Skeletal muscle tissue (tissue), 4 donors: Measurements from ENCODE around the gene CCDC91. TPM values are rescaled to one million over a fixed set of nuclear protein-coding genes. Genes with fewer than 3 reads are reported as not detected.
"Not testable (repeated sequence)": the region's sequence is repeated elsewhere in the genome, so short reads cannot be mapped to it uniquely, and the experiment has no call there.

Source experiments
- H3K27ac ChIP-seq: one replicate; pipeline ENCODE4 v1.7.0; 2013; ENCODE audit warnings: mild to moderate bottlenecking, low read depth, low read length, inconsistent platforms
- H3K27me3 ChIP-seq, 3 donors: one replicate each; pipeline ENCODE4 v1.7.0; 2013; ENCODE audit warnings: low read length in 3 of 3; ENCODE audit not compliant: control insufficient read depth in 3 of 3, insufficient read depth in 3 of 3
- H3K36me3 ChIP-seq, 3 donors: one replicate each; pipeline ENCODE4 v1.7.0; 2013; ENCODE audit warnings: low read length in 3 of 3; ENCODE audit not compliant: control insufficient read depth in 3 of 3, insufficient read depth in 3 of 3
- H3K4me1 ChIP-seq, 3 donors: one replicate each; pipeline ENCODE4 v1.7.0; 2013; ENCODE audit warnings: low read length in 3 of 3, mild to moderate bottlenecking in 3 of 3; ENCODE audit not compliant: control insufficient read depth in 3 of 3, insufficient read depth in 3 of 3
- H3K4me3 ChIP-seq, 3 donors: one replicate each; pipeline ENCODE4 v1.7.0; 2013; ENCODE audit warnings: low read length in 3 of 3
- H3K9ac ChIP-seq, 3 donors: one replicate each; pipeline ENCODE4 v1.7.0; 2013; ENCODE audit warnings: low read length in 3 of 3, mild to moderate bottlenecking in 3 of 3, moderate library complexity in 2 of 3, low read depth in 1 of 3
- H3K9me3 ChIP-seq, 3 donors: one replicate each; pipeline ENCODE4 v1.7.0; 2013; ENCODE audit warnings: low read length in 3 of 3; ENCODE audit not compliant: control insufficient read depth in 3 of 3
- total RNA-seq: library from RNA; depleted of rRNA; stranded (reverse); fragments of >200 nt; gene quantifications from one replicate; pipeline ENCODE4 v1.2.3, GENCODE V29; 2014
- donor health status: Osteomylitis.

The CCDC91 gene
- total RNA-seq, 1 donor from 2014 or later, result 32.9 TPM

DNA sequence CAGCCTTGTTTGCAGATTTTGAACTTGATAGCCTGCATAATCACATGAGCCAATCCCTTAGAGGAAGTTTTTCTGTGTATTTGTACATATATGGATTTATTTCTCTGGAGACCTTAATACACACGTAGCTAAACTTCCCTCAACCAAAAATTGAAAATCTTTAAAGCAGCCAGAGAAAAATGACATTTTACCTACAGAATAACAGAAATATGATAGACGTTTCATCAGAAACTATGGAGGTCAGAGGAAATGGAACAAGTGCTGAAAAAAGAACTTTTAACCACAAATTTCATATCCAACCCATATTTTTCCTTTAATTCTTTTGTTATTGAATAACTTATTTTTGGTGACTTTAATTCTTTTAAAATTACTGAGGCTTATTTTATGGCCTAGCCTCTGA, 177.7 kb downstream of the CCDC91 start:
- no peaks in the 10 kb centered on the region for H3K4me1 ChIP-seq
- H3K27me3 ChIP-seq, result no peaks in the 10 kb centered on the region
- no peak overlapping the region for H3K9ac ChIP-seq
- no peak overlapping the region for H3K4me3 ChIP-seq
- H3K27ac ChIP-seq, result no peak overlapping the region
- peaks cover 5 to 7% (median 7%) of the 10 kb centered on the region in 3 donors for H3K36me3 ChIP-seq
- peaks cover 5 to 15% (median 11%) of the 10 kb centered on the region in 3 donors for H3K9me3 ChIP-seq

DNA sequence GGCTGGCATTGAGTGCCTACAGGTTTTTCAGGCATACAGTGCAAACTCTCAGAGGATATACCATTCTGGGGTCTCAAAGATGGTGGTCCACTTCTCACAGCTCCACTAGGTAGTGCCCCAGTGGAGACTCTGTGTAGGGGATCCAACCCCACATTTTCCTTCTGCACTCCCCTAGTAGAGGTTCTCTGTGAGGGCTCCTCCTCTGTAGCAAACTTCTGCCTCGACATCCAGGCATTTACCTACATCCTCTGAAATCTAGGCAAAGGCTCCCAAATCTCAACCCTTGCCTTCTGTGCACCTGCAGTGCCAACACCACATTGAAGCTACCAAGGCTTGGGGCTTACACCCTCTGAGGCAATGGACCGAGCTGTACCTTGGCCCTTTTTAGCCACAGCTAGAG, 179.2 kb downstream of the CCDC91 start:
- peaks cover 5 to 15% (median 11%) of the 10 kb centered on the region in 3 donors for H3K9me3 ChIP-seq
- no peaks in the 10 kb centered on the region for H3K4me1 ChIP-seq
- H3K36me3 ChIP-seq, result peaks cover 5 to 7% (median 7%) of the 10 kb centered on the region in 3 donors

DNA sequence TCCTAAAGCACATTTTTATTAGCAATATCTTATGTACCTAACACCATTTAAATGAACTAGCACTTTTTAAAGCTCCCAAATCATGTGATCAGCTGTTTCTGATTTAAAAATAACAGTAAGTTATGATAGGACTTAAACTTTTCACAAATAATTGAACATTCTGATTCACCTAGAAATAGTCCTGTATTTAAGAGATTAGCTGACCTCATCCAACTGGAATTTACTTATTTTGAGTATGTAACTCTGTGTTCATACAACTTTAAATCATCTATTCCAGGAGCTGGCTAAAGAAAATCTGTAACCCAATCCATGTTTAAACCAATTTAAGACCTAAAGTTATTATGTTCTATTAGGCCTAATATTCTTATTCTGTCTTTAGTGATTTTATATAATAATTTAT, 184.3 kb downstream of the CCDC91 start:
- no peaks in the 10 kb centered on the region for H3K27me3 ChIP-seq
- peaks cover 0 to 3% (median 2%) of the 10 kb centered on the region in 3 donors for H3K36me3 ChIP-seq
- no peak overlapping the region for H3K27ac ChIP-seq
- H3K9me3 ChIP-seq, result peaks cover 3 to 11% (median 7%) of the 10 kb centered on the region in 3 donors
- H3K9ac ChIP-seq, result no peak overlapping the region
- no peak overlapping the region for H3K4me3 ChIP-seq
- no peaks in the 10 kb centered on the region for H3K4me1 ChIP-seq

More for the DNA sequence above, 179.2 kb downstream of the CCDC91 start:
- Histone ChIP-seq H3K27me3 (no peaks in the 10 kb centered on the region), H3K27ac (no peak overlapping the region), H3K4me3 (no peak overlapping the region), H3K9ac (no peak overlapping the region)

DNA sequence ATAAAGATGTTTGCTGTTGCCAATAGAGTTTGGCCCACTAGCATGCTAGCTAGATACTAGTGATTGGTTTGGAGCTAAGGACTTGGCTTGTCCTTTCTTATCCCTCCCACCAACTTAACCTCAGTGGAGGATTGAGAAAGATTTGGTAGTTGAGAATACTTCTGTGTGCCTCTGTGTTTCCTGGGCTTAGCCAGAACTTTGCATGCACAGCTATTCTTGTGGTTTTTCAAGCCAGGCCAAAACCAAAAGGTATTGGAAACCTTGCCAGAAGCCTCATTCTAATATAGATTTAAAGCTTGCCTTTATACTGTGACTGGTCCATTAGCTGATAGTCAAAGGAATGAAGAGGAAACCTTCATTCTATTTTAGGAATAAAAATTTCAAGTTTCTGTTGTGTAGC, 188.5 kb downstream of the CCDC91 start:
- Histone ChIP-seq H3K27me3 (no peaks in the 10 kb centered on the region), H3K36me3 (no peaks in the 10 kb centered on the region), H3K9ac (no peak overlapping the region), H3K9me3 (no peaks in the 10 kb centered on the region), H3K4me3 (no peak overlapping the region), H3K4me1 (no peaks in the 10 kb centered on the region), H3K27ac (no peak overlapping the region)

DNA sequence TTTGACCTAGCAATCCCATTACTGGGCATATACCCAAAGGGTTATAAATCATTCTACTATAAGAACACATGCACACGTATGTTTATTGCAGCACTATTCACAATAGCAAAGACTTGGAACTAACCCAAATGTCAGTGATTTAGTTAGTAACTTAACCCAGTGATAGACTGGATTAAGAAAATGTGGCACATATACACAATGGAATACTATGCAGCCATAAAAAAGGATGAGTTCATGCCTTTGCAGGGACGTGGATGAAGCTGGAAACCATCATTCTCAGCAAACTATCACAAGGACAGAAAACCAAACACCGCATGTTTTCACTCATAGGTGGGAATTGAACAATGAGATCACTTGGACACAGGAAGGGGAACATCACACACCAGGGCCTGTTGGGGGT, 189.5 kb downstream of the CCDC91 start:
- not testable (repeated sequence) for H3K36me3 ChIP-seq, H3K27ac ChIP-seq, H3K9me3 ChIP-seq, H3K4me1 ChIP-seq, H3K27me3 ChIP-seq, H3K4me3 ChIP-seq, H3K9ac ChIP-seq

DNA sequence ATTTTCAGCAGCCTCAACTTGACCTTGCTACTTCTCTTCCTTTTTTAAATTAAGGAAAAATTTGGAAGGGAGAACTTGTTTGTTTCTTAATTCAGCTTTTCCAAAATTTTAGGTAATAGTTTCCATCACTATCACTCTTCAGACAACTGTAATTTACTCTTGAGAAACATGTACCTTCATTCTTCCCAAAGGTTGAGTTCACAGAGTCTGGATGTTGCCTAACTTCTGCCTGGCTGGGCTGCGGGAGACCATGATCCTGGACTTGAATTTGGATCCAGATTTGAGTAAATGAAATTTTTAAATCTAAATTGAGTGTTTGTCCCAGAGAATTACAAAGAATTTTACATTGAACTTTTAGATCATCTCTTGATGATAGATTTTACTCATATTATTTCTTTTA, 193.1 kb downstream of the CCDC91 start:
- no peak overlapping the region for H3K9ac ChIP-seq
- no peak overlapping the region for H3K4me3 ChIP-seq
- no peaks in the 10 kb centered on the region for H3K36me3 ChIP-seq
- H3K4me1 ChIP-seq, result no peaks in the 10 kb centered on the region
- H3K27me3 ChIP-seq, result no peaks in the 10 kb centered on the region
- no peaks in the 10 kb centered on the region for H3K9me3 ChIP-seq
- no peak overlapping the region for H3K27ac ChIP-seq

DNA sequence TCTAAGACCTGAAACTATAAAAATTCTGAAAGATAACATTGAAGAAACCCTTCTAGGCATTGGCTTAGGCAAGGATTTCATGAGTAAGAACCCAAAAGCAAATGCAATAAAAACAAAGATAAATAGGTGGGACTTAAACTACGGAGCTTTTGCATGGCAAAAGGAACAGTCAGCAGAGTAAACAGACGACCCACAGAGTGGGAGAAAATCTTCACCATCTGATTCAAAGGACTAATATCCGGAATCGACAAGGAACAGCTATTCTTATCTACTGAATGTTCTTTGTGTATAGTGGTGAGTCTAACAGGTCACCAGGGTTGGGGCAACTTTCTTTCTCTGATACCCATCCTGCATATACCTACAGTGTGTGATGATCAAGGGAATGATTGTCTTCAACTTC, 198.6 kb downstream of the CCDC91 start:
- no peak overlapping the region for H3K9ac ChIP-seq
- H3K4me3 ChIP-seq, result no peak overlapping the region
- peaks cover 0 to 6% (median 0%) of the 10 kb centered on the region in 3 donors for H3K4me1 ChIP-seq
- H3K27me3 ChIP-seq, result no peaks in the 10 kb centered on the region
- H3K9me3 ChIP-seq, result no peaks in the 10 kb centered on the region
- no peaks in the 10 kb centered on the region for H3K36me3 ChIP-seq
- H3K27ac ChIP-seq, result no peak overlapping the region

DNA sequence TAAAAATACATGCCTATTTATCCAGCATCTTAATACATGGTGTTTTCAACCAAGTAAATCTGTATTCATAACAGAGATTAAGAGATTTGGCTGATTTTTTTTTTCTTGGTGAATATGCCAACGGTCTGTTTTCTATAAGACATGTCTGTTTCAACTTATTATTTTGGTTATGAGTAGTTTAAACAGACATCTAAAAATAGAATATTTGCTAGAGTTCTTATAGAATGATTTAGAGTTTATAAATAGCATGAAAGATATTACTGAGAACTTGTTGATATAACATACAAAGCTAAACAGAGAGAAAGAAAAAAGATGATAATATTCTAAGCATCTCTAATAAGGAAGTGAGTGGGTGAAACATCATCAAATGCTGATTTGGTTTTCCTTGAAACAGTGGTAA, 199.9 kb downstream of the CCDC91 start:
- Histone ChIP-seq H3K27ac (no peak overlapping the region), H3K4me1 (peaks cover 0 to 6% (median 0%) of the 10 kb centered on the region in 3 donors), H3K36me3 (no peaks in the 10 kb centered on the region), H3K9me3 (no peaks in the 10 kb centered on the region), H3K4me3 (no peak overlapping the region), H3K27me3 (no peaks in the 10 kb centered on the region), H3K9ac (no peak overlapping the region)

DNA sequence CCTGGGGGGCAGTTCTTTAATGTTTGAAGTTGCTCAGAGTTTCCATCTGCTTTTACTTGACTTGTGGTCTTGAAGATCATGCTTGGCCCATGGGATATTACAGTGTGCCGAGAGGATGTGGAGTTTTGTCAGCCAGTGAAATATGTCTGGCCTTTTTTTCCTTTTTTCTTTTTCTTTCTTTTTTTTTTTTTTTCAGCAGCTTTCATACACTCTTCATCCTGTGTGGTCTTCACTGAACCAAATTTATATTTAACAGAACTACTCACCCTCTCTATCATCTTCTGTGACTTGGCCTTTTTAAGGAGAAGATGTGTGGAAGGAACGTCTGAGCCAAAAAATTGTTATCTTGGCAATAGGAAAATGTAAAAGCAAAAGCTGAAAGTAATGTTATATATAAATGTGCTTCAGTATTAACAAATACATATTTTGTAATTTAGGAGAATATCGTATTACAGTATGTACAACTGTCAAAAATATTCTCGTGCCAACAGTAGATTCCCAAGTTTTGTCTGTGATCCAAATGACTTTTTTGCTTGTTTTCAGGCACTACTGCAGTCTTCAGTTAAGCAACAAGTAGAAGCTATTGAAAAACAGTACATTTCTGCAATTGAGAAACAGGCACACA, 200.6 kb downstream of the CCDC91 start:
- H3K9ac ChIP-seq, result no peak overlapping the region
- H3K4me3 ChIP-seq, result no peak overlapping the region
- no peaks in the 10 kb centered on the region for H3K27me3 ChIP-seq
- no peaks in the 10 kb centered on the region for H3K9me3 ChIP-seq
- no peaks in the 10 kb centered on the region for H3K36me3 ChIP-seq
- peaks cover 0 to 6% (median 0%) of the 10 kb centered on the region in 3 donors for H3K4me1 ChIP-seq
- H3K27ac ChIP-seq, result no peak overlapping the region

DNA sequence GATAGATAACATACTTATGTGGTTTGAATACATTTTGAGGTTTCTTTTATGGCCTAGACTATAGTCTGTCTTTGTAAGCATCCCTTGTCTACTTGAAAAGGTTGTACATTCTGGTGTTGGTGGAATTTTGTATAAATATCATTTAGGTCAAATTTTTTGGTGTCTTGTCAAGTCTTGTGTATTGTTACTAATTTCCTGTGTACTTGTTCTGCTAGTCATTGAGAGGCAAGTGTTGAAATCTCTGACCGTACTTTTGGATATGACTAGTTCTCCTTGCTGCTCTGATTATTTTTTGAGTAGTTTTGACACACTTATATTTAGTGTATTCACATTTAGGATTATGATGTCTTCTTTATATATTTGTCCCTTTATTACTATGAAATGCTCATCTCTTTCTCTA, 219.6 kb downstream of the CCDC91 start:
- H3K9me3 ChIP-seq, result no peaks in the 10 kb centered on the region
- H3K4me3 ChIP-seq, result no peak overlapping the region
- H3K36me3 ChIP-seq, result peaks cover 0 to 2% (median 0%) of the 10 kb centered on the region in 3 donors
- no peak overlapping the region for H3K27ac ChIP-seq
- no peaks in the 10 kb centered on the region for H3K27me3 ChIP-seq
- no peaks in the 10 kb centered on the region for H3K4me1 ChIP-seq
- H3K9ac ChIP-seq, result no peak overlapping the region
